AG04450 (cell line): Measurements from ENCODE around the gene PLPPR1. TPM values are rescaled to one million over a fixed set of nuclear protein-coding genes. Genes with fewer than 3 reads are reported as not detected.

Experiments used
- CTCF ChIA-PET: fragments of 300-600, 350-600 bp; formaldehyde crosslinking; extraction: SDS; loops from one replicate; lab custom pipeline; 2022; ENCODE audit warnings: antibody characterized with exemption, inconsistent platforms; lab: Charles Lee
- POLR2A ChIA-PET: fragments of 350-600 bp; formaldehyde crosslinking; extraction: SDS; loops from one replicate; lab custom pipeline; 2021; ENCODE audit warnings: antibody characterized with exemption, inconsistent platforms; lab: Yijun Ruan, JAX
- DNase-seq: peaks from one replicate; pipeline ENCODE4 v3.0.0-alpha.2; 2011; ENCODE audit warnings: low read depth, low spot score
- H3K27ac ChIP-seq: one replicate; pipeline ENCODE4 v1.5.1; 2012; ENCODE audit warnings: low read depth, low read length, control low read depth
- H3K27me3 ChIP-seq: one replicate; pipeline ENCODE4 v1.6.0; 2012; ENCODE audit warnings: low read length; ENCODE audit not compliant: control insufficient read depth, insufficient read depth
- H3K4me3 ChIP-seq: 2 replicates; pipeline ENCODE4 v1.5.1; 2011; ENCODE audit warnings: mild to moderate bottlenecking, low read depth, low read length, control low read depth
- H3K9me3 ChIP-seq: 2 replicates; pipeline ENCODE4 v1.5.1; 2012; ENCODE audit warnings: low read length; ENCODE audit not compliant: control insufficient read depth, insufficient read depth
- CTCF ChIP-seq: IDR thresholded peaks from 2 replicates; pipeline ENCODE4 v1.5.1; 2011; ENCODE audit warnings: low read depth, low read length, control low read depth, inconsistent platforms
- polyA plus RNA-seq: library from polyadenylated mRNA; depleted of rRNA; stranded (reverse); fragments of >200 nt; gene quantifications from 2 replicates; pipeline ENCODE4 v1.2.3, GENCODE V29; 2011

Gene PLPPR1
- polyA plus RNA-seq, 1 experiment = not detected

- ChIA-PET CTCF (no interaction called here), POLR2A (no interaction called here)
- no peak for TF ChIP-seq CTCF
- Histone ChIP-seq H3K4me3 (no peak overlapping the region), H3K27me3 (no peaks in the 10 kb centered on the region), H3K9me3 (no peaks in the 10 kb centered on the region; the same call in 1 of the 2 replicates), H3K27ac (no peak overlapping the region)
- no peak for DNase-seq
These were observed 184.1 kb downstream of the PLPPR1 start for GRCh38 chr9:101212661-101213060.

GRCh38 chr9:101219030-101219429 is 190.5 kb downstream of the PLPPR1 start:
- Histone ChIP-seq H3K27me3 (no peaks in the 10 kb centered on the region), H3K27ac (no peak overlapping the region), H3K4me3 (no peak overlapping the region), H3K9me3 (no peaks in the 10 kb centered on the region; the same call in 1 of the 2 replicates)
- DNase-seq = no peak
- ChIA-PET POLR2A (no interaction called here), CTCF (no interaction called here)
- TF ChIP-seq CTCF = no peak

GRCh38 chr9:101220341-101220740 is 191.8 kb downstream of the PLPPR1 start:
- no peak for DNase-seq
- no peak overlapping the region for H3K4me3 ChIP-seq
- H3K27ac ChIP-seq = no peak overlapping the region
- H3K27me3 ChIP-seq = no peaks in the 10 kb centered on the region
- ChIA-PET CTCF (no interaction called here), POLR2A (no interaction called here)
- TF ChIP-seq CTCF = no peak
- no peaks in the 10 kb centered on the region; the same call in 1 of the 2 replicates for H3K9me3 ChIP-seq

GRCh38 chr9:101225271-101225670 is 196.7 kb downstream of the PLPPR1 start:
- POLR2A ChIA-PET = no interaction called here
- CTCF ChIA-PET = no interaction called here

GRCh38 chr9:101226161-101226560 is 197.6 kb downstream of the PLPPR1 start:
- POLR2A ChIA-PET = no interaction called here
- no peaks in the 10 kb centered on the region for H3K9me3 ChIP-seq
- no peaks in the 10 kb centered on the region for H3K27me3 ChIP-seq
- CTCF ChIA-PET = interaction anchor here (1.2 kb wide), 1 partner anchor 86 kb away, joined by 3 read pairs; no protein-coding TSS in a partner anchor
- no peak overlapping the region for H3K27ac ChIP-seq
- no peak overlapping the region for H3K4me3 ChIP-seq
- DNase-seq = no peak
- no peak for TF ChIP-seq CTCF

More at GRCh38 chr9:101225271-101225670, 196.7 kb downstream of the PLPPR1 start:
- Histone ChIP-seq H3K4me3 (no peak overlapping the region), H3K27ac (no peak overlapping the region), H3K27me3 (no peaks in the 10 kb centered on the region), H3K9me3 (no peaks in the 10 kb centered on the region)
- DNase-seq = no peak
- no peak for TF ChIP-seq CTCF
